Pons (tissue), 1 donor: ENCODE results near the gene UBE2QL1.

Experiments used
- DNase-seq: peaks from one replicate; pipeline ENCODE4 v3.0.0-alpha.2; 2016; ENCODE audit warnings: low spot score

The UBE2QL1 gene

DNA sequence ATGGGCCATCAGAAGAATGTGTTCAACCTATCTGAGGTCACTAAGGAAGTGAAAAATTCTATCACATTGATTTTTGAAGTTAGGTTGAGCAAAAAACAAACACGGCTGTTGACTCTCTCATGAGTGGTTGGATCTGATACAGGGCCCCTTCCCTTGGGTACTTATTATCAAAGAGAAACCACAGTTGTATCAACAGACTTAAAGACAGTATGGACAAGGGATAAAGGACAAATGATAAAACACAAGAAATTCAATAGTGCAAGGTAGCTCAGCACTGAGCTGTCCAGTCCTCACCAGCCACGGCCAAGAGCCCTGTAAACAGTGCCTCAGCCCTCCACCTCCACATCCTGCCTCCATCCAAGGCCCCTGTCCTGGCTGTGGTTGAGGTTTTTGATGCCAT is 86.9 kb downstream of the UBE2QL1 start:
- DNase-seq = no peak

DNA sequence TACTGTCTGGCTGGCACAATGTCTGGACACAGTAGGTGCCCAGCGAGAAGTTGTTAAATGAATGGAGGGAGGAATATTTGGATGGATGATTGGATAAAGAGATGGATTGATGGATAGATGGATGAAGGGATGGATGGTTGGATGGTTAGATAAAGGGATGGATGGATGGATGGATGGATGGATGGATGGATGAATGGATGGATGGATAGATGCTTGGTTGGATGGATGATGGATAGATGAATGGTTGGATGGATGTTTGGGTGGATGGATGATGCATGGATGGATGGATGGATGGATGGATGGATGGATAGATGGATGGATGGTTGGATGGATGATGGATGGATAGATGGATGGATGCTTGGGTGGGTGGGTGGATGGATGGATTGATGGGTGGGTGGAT is 90.4 kb downstream of the UBE2QL1 start:
- DNase-seq = no peak

DNA sequence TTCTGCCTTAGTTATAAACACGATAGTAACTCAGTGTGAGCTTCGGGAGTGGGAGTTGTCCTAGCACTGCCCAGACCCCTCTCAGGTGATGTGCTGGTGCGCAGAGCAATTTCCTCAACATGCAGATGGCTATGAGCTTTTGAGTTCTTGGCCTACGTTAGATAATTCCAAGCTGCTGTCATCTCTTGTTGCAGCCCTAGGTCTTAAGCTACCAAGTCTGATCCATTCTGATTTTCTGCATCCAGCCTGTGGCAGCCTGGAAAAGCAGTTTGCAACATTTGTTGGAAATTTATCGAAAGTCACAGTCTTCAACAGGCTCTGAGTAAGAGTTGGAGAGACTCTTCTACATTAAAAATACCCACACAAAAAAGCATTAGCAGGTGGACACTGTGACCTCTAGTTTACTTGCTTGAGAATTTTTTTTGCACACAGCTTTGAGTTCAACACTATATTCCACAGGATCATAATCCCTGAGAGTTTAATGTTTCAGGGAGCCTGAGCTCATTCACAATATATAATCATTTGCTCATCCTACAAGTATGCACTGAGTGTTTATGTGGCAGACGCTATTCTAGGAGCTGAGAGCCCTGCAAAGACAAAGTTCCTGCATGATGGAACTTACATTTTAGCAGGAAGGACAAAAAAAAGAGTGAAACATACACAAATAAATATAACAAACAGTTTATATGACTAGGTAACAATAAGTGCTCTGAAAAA is 91.6 kb downstream of the UBE2QL1 start:
- DNase-seq = no peak

DNA sequence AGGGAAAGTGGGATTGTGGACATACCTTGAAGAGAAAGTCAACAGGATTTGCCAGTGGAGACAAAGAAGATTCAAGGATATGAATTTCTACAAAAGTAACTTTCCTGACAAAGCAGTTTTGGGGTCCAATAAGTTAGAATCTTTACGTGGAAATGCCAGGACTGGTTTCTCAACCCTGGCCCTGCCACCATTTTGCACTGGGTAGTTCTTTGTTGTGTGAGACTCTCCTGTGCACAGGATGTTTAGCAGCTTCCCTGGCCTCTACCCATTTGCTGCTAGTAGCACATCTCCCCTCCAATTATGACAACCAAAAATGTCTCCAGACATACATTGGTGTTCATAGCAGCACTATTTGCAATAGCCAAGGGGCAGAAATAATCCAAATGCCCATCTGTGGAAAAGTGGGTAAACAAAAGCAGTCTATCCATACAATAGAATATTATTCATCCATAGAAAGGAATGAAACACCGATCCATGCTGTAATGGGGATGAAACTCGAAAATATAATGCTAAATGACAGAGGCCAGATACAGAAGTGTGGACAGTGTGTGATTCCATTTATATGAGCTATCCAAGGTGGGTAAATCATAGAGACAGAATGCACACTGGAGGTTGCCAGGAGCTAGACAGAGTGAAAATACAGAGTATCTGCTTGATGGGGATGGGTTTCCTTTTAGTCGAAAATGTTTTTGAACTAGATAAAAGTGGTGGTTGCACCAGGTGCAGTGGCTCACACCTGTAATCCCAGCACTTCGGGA is 92.8 kb downstream of the UBE2QL1 start:
- DNase-seq = no peak

DNA sequence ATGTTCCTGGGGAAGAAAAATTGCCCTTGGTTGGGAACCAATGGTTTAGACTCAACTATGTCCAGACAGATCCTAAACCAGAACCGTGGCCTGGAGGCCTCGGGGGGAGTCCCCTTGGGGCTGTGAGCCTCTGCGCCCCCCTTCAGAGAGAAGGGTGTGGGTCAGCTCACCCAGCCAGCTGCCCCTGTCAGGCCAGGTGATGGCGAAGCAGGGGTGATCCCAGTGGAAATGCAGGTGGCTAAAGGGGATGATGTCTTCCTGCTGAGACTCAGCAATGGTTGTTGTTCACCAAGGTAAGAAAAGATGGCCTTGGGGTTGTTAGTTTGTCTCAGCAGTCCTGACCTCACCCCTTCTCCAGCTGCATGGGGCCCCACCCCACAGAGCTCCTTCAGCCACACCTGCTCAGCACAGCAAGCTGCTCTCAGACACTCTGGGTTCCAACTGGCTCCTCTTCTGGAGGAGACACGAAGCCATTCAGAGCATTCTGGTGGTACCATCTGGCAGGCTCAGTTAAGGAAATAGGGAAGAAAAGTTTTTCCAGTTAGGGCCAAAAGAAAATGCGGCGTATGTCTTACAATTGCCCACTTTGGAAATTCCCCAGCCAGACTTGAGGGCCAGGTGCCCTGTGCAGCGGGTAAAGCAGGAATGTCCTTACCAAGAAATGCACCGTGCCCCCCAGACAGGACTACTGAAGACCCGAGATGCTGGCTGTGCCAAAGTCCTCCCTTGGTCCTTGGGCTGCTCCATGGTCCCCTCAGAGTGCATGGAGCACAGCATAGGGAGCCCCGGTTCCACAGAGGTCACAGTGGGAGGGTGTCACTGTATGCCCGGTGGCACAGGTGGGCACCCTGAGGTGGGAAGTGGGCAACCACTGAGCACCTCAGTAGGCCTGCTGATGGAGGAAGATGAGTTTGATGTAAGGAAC is 94.0 kb downstream of the UBE2QL1 start:
- no peak for DNase-seq

DNA sequence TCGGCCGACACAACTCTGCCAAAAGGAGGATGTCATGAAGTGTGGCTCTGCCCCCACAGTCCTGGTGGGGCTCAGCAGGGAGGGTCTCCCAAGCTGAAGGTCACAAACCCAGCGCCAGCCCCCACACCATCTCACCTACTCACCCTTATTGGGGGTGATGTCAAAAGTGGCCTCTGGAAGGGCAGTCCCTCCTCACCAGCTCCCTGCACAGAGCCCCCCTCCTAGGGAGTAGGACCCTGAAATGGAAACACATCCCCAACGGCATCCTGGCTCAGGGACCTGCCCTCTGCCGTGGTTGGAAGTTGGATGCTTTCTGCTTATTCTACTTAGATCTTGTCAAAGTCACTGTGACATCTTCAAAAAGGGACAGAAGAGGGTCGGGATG is 94.7 kb downstream of the UBE2QL1 start:
- DNase-seq = no peak

DNA sequence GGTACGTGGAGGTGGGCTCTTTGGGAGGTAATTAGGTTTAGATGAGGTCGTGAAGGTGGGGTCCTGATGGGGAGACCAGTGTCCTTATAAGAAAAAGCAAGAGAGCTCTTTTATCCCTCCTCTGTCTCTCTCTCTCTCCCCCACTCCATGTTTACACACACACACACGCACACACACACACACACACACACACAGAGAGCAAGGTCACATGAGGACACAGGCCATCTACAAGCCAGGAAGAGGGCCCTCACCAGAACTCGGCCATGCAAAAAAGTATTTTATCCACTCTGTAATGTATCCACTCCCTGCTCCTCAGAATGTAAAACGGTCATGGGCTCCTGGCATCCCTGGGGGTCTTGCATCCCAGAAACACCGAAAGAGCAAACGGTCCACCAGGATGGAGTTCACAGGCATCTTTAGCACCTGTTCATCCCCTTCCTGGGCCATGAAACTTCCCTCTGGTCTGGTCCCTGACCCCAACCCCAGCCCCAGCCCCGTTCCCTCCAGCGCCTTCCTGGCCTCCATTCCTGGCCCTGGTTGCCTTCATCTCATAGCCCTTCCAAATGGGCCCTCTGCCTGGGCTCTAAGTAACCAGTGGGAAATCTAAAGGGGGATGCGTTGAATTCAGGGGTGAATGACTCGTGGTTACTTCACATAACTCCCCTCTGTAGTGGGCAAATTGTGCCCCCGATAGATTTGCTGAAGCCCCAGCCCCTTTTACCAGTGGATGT is 95.3 kb downstream of the UBE2QL1 start:
- DNase-seq = no peak
